HT1080 (cell line): ENCODE results near the gene ELAVL3. TPM values are rescaled to one million over a fixed set of nuclear protein-coding genes. Genes with fewer than 3 reads are reported as not detected.
A peak's percentile ranks its signal among the peaks of the same experiment; 100 is the strongest.
"Not testable (repeated sequence)": the region's sequence is repeated elsewhere in the genome, so short reads cannot be mapped to it uniquely, and the experiment has no call there.

Experiments
- DNase-seq: peaks from one replicate; pipeline ENCODE4 v3.0.0-alpha.2; 2015; ENCODE audit warnings: low read depth
- total RNA-seq: library from RNA; depleted of rRNA; stranded (reverse); fragments of >200 nt; shearing (Covaris generic); gene quantifications from 2 replicates; pipeline ENCODE4 v1.2.3, GENCODE V29; 2014

The ELAVL3 gene
- total RNA-seq, 1 experiment from 2014 or later: not detected

DNA sequence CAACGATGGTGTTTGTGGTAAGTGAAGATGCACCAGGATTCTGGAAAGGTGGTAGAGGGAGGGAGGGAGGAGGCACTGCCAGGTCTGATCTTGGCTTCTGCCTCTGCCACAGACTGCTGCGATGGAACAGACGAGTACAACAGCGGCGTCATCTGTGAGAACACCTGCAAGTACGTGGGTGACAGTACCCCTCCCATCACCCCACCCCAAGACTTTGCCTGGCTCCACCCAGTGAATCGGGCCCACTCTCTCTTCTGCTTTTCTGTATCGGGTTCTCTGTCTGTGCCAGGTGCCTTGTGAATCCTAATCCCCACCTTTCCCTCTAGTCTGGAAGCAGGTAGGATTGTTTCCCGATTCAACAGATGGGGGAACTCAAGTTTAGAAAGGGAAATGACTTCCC, 42.9 kb downstream of the ELAVL3 start:
- DNase-seq: no peak

DNA sequence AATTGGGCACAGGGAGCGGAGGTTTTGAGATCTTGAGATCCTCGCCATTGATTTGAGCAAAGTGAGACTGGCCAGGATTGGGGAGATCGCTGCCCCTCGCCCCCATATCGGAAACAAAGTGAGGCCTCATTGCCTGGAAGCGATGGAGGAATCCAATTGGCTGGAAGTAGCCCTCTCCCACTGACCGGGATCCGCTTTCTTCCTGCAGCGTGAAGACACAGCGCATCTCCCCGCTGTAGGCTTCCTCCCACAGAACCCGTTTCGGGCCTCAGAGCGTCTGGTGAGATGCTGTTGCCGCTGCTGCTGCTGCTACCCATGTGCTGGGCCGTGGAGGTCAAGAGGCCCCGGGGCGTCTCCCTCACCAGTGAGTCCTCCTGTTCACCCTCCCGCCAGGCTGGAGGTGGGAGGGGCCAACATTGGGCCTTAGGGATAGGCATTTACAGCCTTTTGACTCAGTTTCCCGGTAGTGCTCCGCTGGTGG, 45.0 kb downstream of the ELAVL3 start:
- no peak for DNase-seq

DNA sequence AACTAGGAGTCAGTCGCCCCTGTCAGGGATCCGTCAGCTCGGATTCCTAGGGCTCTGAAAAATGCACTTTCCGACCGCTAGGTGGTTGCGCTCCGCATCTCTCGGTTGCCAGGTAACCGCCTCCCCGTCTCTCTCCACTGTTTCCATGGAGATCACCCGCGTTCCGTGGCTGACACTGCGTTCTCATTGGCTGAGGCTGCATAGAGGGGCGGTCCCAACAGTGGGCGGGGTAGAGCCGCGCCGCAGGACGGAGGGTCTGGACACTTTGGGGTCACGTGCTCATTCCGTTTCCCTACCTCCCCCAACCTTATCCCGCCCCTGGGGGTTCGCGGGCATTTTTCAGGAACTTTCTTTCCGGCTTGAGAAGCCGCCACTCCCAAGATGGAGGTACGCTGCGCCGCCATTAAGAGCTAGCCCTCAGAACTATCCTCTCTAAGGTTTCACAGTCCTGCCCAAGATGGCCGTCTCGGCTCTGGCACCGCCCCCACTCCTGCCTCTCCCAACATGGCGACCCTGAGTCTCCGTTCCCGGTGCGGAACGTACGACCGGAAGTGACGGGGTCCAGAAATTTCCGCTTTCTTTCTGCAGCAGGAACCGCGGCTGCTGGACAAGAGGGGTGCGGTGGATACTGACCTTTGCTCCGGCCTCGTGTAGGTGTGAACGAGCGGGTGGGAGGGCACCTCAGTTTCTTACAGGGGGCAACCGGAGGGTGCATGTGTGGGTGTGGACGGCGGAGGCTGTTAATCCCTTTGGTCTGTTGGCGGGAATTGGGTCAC, 45.6 kb downstream of the ELAVL3 start, which contains the start of the genes ODAD3 and PRKCSH:
ODAD3 (minus strand) TSS at position 65 of the 776 bp plus-strand sequence. CDS start 105 bp downstream, outside the sequence.
PRKCSH (plus strand) TSS at position 579 of the 776 bp plus-strand sequence. CDS start 483 bp downstream, outside the sequence.
- peak; percentile 100 for DNase-seq

DNA sequence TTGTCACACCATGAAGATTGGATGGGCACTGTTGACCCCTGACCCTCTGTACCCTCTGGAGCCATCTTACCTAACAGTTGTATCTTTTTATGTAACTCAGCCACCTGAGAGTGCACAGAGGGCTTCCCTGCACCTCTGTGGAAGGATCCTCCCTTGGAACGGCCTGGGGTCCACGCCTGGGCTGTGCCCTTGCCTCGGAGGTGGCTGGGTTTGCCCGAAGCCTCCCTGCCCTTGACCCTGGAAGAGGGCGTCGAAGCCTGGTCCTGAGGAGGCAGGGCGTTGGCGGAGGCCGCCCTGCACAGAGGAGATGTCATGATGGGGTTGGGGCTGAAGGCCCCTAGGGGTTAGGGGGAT, 46.2 kb downstream of the ELAVL3 start:
- DNase-seq: no peak

DNA sequence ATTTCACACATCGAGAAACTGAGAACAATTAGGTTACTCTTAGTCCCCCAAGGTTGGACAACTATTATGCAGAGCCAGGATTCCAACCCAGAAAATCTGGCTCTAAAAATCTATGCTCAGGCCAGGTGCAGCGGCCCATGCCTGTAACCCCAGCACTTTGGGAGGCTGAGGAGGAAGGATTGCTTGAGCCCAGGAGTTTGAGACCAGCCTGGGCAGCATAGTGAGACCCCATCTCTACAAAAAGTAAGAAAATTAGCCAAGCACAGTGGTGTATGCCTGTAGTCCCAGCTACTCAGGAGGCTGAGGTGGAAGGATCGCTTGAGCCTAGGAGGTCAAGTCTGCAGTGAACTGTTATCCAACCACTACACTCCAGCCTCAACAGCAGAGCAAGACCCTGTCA, 47.3 kb downstream of the ELAVL3 start:
- not testable (repeated sequence) for DNase-seq

DNA sequence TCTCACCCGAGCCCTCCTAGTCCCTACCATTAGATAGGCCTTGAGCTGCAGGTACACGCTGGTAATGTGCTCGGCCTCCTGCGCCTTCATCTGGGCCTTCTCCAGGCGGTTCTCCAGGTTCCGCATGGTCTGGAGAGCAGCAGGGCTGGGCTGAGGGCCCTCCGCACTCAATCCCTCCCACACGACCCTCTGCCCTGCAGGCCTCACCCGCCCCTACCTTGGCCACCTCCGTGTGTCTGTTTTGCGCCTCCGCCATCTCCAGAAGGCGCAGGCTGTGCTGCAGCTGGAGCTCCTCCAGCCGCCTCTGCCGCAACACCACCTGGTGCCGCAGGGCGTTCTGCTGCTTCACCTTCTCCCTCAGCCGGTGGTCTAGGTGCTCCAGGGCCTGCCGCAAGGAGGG, 54.2 kb downstream of the ELAVL3 start:
- no peak for DNase-seq

DNA sequence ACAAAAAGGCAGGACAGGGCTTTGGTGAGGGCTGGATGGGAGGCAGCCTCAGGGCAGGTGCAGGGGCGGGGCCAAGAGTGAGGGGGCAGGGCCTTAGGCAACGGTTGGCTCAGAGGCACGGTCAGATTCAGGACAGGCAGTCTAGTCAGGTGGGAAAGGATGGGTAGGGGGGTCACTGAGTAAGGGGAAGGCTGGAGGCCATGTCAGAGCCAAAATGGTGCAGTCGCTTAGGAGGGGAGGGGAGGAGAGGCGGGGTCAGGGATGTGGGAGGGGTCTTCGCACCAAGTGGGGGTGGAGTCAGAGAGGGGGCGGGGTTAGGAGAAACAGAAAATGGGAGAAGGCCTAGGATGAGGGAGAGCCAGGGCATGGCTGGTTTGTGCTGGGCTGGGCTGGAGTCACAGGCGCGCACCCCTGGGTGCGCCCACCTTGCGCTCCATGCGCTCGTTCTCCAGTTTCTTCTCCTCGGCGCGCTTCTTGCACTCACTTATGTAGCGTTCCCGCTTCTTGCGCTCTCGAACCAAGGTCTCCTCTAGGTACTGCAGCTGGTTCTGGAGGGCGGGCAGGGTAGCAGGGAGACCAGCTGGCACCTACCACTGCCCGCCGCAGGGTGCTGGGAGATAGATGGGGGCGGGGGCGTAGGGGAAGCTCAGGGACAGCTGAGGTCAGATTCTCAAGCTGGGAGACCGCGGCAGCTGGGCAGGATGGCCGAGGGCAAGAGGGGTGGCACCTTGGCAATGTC, 55.0 kb downstream of the ELAVL3 start:
- no peak for DNase-seq

DNA sequence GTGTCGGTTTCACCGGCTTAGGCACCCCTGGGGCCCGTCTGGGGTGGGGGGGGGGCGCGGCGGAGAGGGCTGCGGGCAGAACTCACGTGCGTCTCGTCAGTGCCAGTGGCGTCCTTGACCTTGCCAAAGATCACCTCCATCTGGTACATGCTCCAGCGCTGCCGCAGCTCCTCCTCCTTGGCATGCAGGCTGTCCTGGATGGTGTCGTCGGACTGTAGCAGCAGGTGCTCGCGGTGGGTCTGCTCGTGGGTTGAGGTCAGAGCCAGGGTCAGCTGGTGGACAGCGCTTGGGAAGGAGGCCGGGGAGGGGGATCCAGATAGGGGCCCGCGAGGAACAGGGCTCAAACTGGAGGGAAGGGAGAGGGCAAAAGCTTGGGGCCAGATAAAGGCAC, 57.1 kb downstream of the ELAVL3 start:
- no peak for DNase-seq

DNA sequence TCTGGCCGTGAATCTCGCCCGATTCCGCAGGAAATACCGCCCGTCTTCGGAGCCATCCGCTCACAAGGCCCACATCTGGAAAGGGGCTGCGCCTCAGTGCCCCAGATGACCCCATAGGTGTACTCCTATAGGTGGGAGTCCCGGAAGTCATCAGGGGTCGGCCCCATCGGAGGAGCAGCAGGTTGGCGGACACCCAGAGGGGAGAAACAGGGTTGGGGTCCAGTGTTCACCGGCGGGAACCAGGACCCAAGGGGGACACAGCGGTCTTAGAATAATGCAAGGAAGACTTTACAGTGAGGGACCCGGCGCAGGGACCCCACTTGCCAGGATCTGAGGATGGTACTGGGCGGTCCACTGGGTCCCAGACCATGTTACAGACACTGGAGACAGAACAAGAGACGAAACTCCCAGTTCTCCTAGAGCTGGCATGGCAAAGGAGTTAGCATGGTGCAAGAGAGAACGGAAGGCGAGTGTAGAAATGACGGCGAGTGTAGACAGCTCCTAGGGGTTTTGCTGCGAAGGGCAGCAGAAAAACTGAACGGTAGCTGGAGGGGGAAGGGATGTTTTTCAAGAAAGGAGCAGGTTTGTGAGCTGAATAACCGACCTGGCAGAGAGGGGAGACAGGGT, 57.6 kb downstream of the ELAVL3 start:
- DNase-seq: no peak

DNA sequence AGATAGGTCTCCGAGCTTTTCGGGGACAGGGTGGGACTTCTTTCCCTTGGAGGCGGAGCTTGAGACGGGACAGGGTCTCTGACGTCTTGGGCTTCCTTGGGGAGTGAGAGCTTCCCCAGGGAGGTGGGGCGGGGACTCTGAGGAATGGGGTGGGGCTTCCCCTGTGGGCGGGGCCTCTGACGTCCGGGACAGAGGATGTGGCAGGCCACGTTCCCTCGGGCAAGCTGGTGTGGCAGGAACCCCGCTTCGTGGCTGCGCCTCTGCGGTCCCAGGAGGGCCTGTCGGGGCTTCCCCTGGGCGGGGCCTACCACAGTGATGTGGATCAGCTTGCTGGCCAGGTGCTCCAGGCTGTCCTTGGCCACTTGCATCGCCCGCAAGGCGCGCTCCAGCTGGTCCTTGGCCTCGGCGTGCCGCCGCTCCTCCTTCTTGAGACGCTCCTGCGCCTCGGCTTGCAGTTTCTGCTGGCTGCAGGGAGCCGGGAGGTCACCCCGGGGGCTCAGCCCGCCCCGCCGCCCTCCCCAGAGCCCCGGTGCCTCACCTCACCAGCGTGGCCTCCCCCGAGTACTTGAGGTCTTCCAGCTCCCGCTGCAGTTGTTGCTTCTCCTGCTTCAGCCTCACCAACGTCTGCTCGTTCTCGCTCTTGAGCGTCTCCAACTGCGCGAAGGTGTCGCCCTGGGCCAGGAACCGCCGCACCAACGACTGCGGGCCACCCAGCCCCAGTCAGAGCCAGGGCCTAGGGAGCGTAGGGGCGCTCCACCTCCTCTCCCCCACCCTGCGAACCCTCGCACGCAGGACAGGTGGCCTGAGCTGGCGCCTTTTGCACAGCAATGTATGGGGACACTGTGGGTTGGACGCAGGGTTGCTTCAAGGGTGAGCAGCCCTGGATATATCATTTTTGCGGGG, 58.4 kb downstream of the ELAVL3 start:
- no peak for DNase-seq

DNA sequence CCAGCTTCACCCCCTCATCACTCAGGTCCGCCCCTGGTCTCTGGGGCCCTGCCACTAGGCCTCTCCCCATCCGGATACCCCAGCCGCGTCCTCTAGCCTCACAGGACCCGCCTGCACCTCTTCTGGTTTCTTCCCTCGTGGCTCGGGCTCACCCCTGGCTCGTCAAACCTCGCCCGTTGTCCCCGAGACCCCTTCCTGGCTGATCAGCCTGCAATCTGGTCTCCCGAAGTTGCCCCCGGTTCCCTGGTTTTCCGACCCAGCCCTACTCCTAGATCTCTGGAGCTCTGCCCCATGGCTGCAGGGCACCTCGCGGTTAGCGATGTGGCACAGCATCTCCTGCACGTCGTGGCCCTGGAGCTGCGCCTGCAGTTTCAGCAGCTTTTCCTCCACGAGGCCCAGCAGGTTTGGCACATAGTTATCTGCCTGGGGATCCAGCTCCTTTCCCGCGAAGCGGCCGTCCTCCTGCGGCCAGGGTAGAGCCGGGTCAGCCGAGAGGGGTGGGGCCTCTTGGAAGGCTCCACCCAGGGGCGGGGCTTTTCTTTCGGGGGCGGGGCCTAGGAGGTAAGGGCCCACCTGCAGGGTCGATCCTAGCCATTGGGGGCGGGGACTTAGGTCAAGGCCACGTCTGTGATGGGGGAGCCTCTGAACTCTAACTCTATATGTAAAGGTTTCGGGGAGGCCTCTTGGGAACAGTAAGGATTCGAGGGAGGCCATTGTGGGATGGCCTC, 59.3 kb downstream of the ELAVL3 start:
- DNase-seq: no peak

DNA sequence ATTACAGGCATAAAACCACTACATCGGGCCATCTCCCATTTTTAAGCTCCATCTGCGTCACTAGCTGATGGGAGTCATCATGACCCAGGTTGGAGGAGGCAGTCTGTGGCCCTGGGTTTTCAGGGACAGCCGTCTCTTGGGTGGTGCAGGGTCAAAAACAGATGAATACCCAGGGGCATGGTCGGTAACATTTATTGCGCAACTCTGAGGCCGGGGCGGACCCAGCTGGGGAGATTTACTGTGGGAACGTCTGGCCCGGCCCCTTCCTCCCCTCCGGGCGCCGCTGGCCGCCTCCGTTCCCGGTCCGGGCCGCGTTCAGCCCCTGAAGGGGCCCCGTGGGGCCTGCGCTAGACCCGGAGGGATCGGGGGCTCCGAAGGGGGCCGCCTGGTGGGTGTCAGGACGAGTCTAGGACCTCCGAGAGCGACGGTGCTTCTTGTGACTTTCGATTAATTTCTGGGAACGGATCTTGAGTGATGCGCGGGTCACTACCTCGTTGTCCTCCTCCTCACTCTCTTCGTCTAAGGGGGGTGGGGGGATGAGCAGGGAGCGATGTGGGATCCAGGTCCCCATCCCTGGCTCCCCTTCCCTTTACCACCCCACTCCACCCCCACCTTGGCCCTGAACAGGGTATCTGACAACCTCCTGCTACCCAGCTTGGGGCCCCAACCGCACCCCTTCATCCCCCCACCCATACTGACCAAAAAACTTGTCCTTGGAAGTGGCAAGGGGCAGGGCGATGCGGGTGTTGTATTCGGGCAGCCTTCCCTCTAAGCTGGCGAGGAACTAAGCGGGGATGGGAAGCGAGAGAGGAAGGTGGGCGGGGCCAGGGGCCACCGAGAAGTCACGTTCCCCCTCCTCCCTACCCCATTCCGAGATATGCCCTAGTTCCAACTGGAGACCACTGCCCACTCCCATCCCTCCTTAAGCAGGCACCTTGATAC, 60.1 kb downstream of the ELAVL3 start:
- no peak for DNase-seq

DNA sequence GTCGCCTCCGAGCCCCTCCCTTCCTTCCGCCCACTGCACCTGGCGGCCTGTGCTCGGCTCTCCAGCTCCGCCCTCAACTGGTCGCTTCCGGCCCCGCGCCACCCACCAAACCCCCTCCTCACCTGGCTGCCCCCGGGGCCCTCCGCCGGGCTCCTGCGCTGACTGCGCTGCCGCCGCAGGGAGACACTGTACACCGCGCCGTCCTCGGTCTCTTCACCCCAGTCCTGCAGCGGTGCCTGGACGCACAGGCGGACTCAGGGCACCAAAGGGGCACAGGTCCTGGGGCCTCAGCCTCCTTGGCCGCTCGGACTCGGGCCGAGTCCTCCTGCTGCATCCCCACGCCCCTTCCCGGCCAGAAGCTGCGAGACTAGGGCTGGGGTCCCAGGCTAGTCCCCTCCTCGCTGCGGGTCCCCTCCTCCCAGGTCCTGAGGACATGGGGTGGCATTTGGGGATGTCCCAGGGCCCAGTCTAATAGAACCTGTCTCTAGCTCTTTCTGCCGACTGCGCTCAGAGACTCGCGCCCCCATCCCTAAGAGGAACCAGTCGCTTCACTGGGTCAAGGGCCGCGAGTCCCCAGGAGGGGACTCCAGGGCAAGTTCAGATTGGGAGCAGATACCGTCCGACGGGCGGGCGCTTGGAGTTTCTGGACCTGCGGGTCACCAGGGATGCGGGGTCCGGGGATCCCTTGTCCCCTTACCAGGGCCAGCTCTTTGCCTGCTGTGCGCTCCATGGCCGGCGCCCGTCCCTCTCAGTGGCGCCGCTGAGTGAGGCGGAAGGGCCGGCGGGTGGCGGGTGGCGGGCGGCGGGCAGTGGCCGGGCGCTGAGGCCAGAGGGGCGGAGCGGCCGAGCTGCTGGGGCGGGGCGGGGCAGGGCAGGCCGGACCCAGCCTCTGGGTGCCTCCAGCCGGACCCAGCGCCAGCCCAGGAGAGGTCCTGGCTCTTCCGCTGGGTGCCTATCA, 62.0 kb downstream of the ELAVL3 start, which contains the start of gene RGL3:
RGL3 (minus strand) TSS at position 766 of the 958 bp plus-strand sequence; CDS start at position 730, 36 bp downstream.
- no peak for DNase-seq

DNA sequence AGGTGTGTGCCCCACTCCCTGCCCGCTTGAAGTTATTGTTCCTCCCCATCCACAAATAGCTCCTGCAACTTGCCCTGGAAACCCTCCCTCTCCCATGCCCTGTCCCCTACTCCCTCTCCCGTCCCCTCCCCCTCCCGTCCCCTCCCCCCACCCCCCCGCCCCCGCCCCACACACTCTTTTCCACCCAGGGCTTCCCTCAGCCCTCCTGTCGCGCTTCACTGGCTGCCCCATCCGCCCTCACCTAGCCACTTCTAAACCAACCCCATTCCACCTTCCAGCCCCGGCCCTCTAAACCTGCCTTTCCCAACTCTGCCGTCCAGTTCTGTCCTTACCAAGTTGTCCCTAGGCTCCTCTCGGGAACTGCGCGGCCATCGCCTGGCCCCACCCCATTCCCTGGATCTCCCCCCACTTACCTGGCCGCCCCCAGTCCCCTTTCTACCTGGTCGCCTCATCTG, 62.7 kb downstream of the ELAVL3 start:
- no peak for DNase-seq

DNA sequence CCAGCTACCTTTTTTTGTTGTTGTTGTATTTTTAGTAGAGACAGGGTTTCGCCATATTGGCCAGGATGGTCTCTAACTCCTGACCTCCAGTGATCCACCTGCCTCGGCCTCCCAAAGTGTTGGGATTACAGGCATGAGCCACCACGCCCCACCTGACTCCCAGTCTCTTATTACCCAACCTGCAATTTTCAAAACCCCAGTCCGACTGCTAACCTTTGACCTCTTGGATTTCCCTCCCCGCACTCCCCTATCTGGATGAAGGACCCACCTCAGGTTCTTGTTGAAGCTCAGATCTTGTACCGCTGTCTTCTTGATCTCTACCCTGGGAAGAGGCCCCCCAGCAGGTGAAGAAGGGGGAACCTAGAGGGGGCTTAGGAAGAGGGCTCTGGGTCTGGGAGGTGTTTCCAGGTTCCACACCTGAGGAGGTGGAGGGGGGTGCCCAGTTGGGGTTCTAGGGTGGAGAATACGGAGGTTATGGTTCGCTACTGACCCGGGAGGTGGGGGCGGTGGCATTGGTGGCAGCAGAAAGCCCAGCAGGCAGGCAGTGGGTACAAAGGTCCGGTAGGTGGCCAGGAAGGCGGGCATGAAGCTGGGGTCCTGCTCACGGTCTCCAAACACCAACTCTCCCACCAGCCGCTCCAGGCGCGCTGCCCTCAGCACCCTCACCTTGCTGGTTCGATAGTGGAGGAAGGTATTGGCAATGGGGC, 64.3 kb downstream of the ELAVL3 start:
- no peak for DNase-seq

DNA sequence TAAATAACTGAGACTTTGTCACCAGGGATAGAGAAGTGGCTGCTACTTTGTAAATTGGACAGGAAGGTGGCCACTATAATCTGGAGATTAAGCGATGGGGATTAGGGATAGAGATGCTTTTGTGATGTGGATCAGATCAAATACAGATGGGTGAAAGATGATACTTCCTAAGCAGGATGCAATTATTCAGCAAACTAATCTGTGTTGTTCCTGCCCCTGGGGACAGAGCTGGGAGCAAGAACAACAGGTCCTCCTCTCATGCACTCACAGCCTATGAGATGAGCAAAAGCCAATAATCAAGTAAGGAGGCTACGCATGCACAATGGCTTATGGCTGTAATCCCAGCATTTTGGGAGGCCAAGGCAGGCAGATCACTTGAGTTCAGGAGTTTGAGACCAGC, 66.3 kb downstream of the ELAVL3 start:
- no peak for DNase-seq

DNA sequence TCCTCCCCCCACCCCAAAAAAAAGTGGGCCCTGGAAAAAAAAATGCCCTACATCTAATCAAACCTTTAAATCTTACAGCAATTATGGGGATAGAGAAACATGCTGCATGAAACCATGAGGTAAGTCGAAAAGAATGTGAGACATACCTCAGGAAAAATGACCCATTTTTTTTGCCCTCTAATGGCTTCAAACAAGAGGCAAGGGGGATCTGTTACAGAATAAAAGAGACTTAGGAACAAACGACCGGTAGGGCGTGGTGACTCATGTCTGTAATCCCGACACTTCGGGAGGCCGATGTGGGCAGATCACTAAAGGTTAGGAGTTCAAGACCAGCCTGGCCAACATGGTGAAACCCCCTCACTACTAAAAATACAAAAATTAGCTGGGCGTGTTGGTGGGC, 70.2 kb downstream of the ELAVL3 start:
- peak; percentile 63 for DNase-seq
